H9 (cell line): ENCODE measurements around the gene MORN3. TPM values are rescaled to one million over a fixed set of nuclear protein-coding genes. Genes with fewer than 3 reads are reported as not detected.

Source experiments
- DNase-seq: peaks from one replicate; pipeline ENCODE4 v3.0.0-alpha.2; 2017
- H2AFZ ChIP-seq: one replicate; pipeline ENCODE4 v1.6.1; 2013; ENCODE audit warnings: mild to moderate bottlenecking, low read length, control low read depth, moderate library complexity
- H2AK5ac ChIP-seq: 2 replicates; pipeline ENCODE4 v1.6.1; 2013; ENCODE audit warnings: low read length, control low read depth, mixed read lengths; ENCODE audit not compliant: insufficient read length
- H2BK120ac ChIP-seq: one replicate; pipeline ENCODE4 v1.6.1; 2013; ENCODE audit warnings: low read depth, mild to moderate bottlenecking, low read length, control low read depth, inconsistent platforms; ENCODE audit not compliant: poor library complexity, severe bottlenecking
- H2BK12ac ChIP-seq: 2 replicates; pipeline ENCODE4 v1.6.1; 2013; ENCODE audit warnings: low read length, control low read depth, mixed read lengths, low read depth; ENCODE audit not compliant: insufficient read length
- H2BK15ac ChIP-seq: 2 replicates; pipeline ENCODE4 v1.6.1; 2013; ENCODE audit warnings: low read depth, low read length, control low read depth
- H2BK20ac ChIP-seq: one replicate; pipeline ENCODE4 v1.6.1; 2013; ENCODE audit warnings: low read depth, mild to moderate bottlenecking, low read length, control low read depth, inconsistent platforms; ENCODE audit not compliant: poor library complexity, severe bottlenecking
- H2BK5ac ChIP-seq: 2 replicates; pipeline ENCODE4 v1.6.1; 2013; ENCODE audit warnings: low read length, control low read depth, mixed read lengths; ENCODE audit not compliant: insufficient read length
- H3K14ac ChIP-seq: 2 replicates; pipeline ENCODE4 v1.6.1; 2013; ENCODE audit warnings: low read length, control low read depth; ENCODE audit not compliant: insufficient read depth
- H3K18ac ChIP-seq: 2 replicates; pipeline ENCODE4 v1.6.1; 2013; ENCODE audit warnings: low read depth, mild to moderate bottlenecking, mixed read lengths, low read length, control low read depth; ENCODE audit not compliant: insufficient read length
- H3K23ac ChIP-seq: 2 replicates; pipeline ENCODE4 v1.6.1; 2013; ENCODE audit warnings: low read length, control low read depth, mixed read lengths, low read depth; ENCODE audit not compliant: insufficient read length
- H3K23me2 ChIP-seq: 2 replicates; pipeline ENCODE4 v1.6.1; 2013; ENCODE audit warnings: low read depth, mild to moderate bottlenecking, mixed read lengths, low read length, control low read depth; ENCODE audit not compliant: insufficient read length, poor library complexity, severe bottlenecking
- H3K27ac ChIP-seq: 2 replicates; pipeline ENCODE4 v1.5.1; 2013; ENCODE audit warnings: low read length, control low read depth, mixed read lengths, low read depth; ENCODE audit not compliant: insufficient read length
- H3K27me3 ChIP-seq: 2 replicates; pipeline ENCODE4 v1.6.1; 2013; ENCODE audit warnings: low read length, control low read depth, inconsistent platforms; ENCODE audit not compliant: insufficient read depth
- H3K4ac ChIP-seq: 2 replicates; pipeline ENCODE4 v1.6.1; 2013; ENCODE audit warnings: low read depth, mild to moderate bottlenecking, control low read depth, inconsistent platforms, low read length, moderate library complexity
- H3K4me1 ChIP-seq: 2 replicates; pipeline ENCODE4 v1.6.1; 2013; ENCODE audit warnings: low read length, control low read depth, inconsistent platforms; ENCODE audit not compliant: insufficient read depth
- H3K4me2 ChIP-seq: 2 replicates; pipeline ENCODE4 v1.6.1; 2013; ENCODE audit warnings: low read length, control low read depth, mixed read lengths; ENCODE audit not compliant: insufficient read length, insufficient read depth
- H3K56ac ChIP-seq: 2 replicates; pipeline ENCODE4 v1.6.1; 2013; ENCODE audit warnings: low read depth, mild to moderate bottlenecking, mixed read lengths, low read length, control low read depth; ENCODE audit not compliant: insufficient read length
- H3K79me1 ChIP-seq: 2 replicates; pipeline ENCODE4 v1.6.1; 2013; ENCODE audit warnings: low read depth, mild to moderate bottlenecking, moderate library complexity, low read length, control low read depth, inconsistent platforms; ENCODE audit not compliant: insufficient read depth, poor library complexity, severe bottlenecking
- H3K79me2 ChIP-seq: 2 replicates; pipeline ENCODE4 v1.6.1; 2013; ENCODE audit warnings: low read length, control low read depth, inconsistent platforms; ENCODE audit not compliant: insufficient read depth
- H3K9ac ChIP-seq: 2 replicates; pipeline ENCODE4 v1.6.1; 2013; ENCODE audit warnings: low read length, control low read depth, mixed read lengths; ENCODE audit not compliant: insufficient read length; ENCODE audit errors: extremely low read depth
- H3K9me3 ChIP-seq: one replicate; pipeline ENCODE4 v1.6.1; 2013; ENCODE audit warnings: low read depth, low read length, inconsistent platforms; ENCODE audit not compliant: control insufficient read depth
- H3T11ph ChIP-seq: one replicate; pipeline ENCODE4 v1.6.1; 2013; ENCODE audit warnings: mild to moderate bottlenecking, low read length, control low read depth, inconsistent platforms
- H4K20me1 ChIP-seq: one replicate; pipeline ENCODE4 v1.6.1; 2013; ENCODE audit not compliant: control insufficient read depth, insufficient read length, insufficient read depth
- H4K5ac ChIP-seq: 2 replicates; pipeline ENCODE4 v1.6.1; 2013; ENCODE audit warnings: low read depth, mild to moderate bottlenecking, mixed read lengths, low read length, control low read depth; ENCODE audit not compliant: insufficient read length
- H4K8ac ChIP-seq: replicated peaks from 2 replicates; pipeline ENCODE4 v1.6.1; 2013; ENCODE audit warnings: low read length, control low read depth, mixed read lengths, low read depth; ENCODE audit not compliant: insufficient read length
- H4K91ac ChIP-seq: 2 replicates; pipeline ENCODE4 v1.6.1; 2013; ENCODE audit warnings: low read depth, mild to moderate bottlenecking, moderate library complexity, mixed read lengths, low read length, control low read depth; ENCODE audit not compliant: insufficient read length
- H3K27ac Mint-ChIP-seq, 3 experiments: 2 replicates in 2 of 3; 3 replicates in 1 of 3; pipeline ENCODE4 v1.8.0; 2020 to 2021; ENCODE audit warnings: mixed read lengths in 3 of 3, mild to moderate bottlenecking in 1 of 3, moderate library complexity in 1 of 3
- H3K27me3 Mint-ChIP-seq: 2 replicates; pipeline ENCODE4 v1.8.0; 2021; ENCODE audit warnings: low read depth, mild to moderate bottlenecking, moderate library complexity, mixed read lengths
- H3K36me3 Mint-ChIP-seq, 3 experiments: 2 replicates in 2 of 3; 3 replicates in 1 of 3; pipeline ENCODE4 v1.8.0; 2020 to 2021; ENCODE audit warnings: low read depth in 3 of 3, mixed read lengths in 3 of 3; ENCODE audit not compliant: insufficient read depth in 1 of 3
- H3K4me1 Mint-ChIP-seq, 2 experiments: 2 replicates each; pipeline ENCODE4 v1.8.0; 2020; ENCODE audit warnings: mixed read lengths in 2 of 2
- H3K4me3 Mint-ChIP-seq, 2 experiments: 2 replicates in 1 of 2; 3 replicates in 1 of 2; pipeline ENCODE4 v1.8.0; 2020 to 2021; ENCODE audit warnings: mild to moderate bottlenecking in 2 of 2, mixed read lengths in 2 of 2, moderate library complexity in 1 of 2
- H3K9me3 Mint-ChIP-seq, 2 experiments: 2 replicates in 1 of 2; 3 replicates in 1 of 2; pipeline ENCODE4 v1.8.0; 2020; ENCODE audit warnings: mild to moderate bottlenecking in 2 of 2, mixed read lengths in 2 of 2, moderate library complexity in 1 of 2
- WGBS: extraction: QIAGEN DNeasy Blood & Tissue Kit; methylation state at CpG from one replicate; pipeline ENCODE4 v1.1.7; 2013; ENCODE audit warnings: missing lambda C conversion rate, low lambda C conversion rate, mixed read lengths; ENCODE audit not compliant: insufficient read length; ENCODE audit errors: extremely low coverage; 5-methylcytosine and 5-hydroxymethylcytosine counted together
- total RNA-seq: library from RNA; stranded (reverse); gene quantifications from 2 replicates; pipeline ENCODE4 v1.2.1, GENCODE V29; 2021
- TF ChIP-seq, protein P1 (sequence below): fragments of 200-600 bp; sonication (generic); conservative IDR thresholded peaks from 3 replicates; pipeline ENCODE4 v1.8.0; 2021; ENCODE audit warnings: antibody characterized with exemption, mild to moderate bottlenecking

MORN3 gene
- total RNA-seq, 1 experiment from 2014 or later: 0.37 TPM

DNA sequence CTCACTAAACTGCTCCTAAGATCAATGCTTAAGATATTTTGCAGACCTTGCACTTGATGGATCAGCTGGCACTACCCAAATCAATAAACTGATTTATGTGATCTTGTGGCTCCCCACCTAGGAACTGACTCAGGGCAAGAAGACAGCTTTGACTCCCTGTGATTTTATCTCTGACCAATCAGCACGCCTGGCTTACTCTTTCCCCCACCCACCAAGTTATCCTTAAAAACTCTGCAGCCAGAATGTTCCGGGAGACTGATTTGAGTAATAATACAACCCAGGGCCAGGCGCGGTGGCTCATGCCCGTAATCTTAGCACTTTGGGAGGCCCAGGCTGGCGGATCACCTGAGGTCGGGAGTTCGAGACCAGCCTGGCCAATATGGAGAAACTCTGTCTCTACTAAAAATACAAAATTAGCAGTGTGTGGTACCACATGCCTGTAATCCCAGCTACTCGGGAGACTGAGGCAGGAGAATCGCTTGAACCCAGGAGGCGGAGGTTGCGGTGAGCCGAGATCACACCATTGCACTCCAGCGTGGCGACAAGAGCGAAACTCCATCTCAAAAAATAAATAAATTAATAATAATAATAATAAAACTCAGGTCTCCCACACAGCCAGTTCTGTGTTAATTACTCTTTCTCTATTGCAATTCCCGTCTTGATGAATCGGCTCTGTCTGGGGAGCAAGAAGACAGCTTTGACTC, 12.0 kb downstream of the MORN3 start:
- H3K27ac Mint-ChIP-seq: peak overlapping the region in 2 of 3 experiments; percentile 3 to 38; a peak in 1 of 7 replicates
- H3K23me2 ChIP-seq: no peaks in the 10 kb centered on the region
- H3T11ph ChIP-seq: no peak overlapping the region
- H3K9me3 ChIP-seq: no peaks in the 10 kb centered on the region
- no peak for DNase-seq
- H3K4me3 Mint-ChIP-seq: no peak overlapping the region
- H3K4me1 Mint-ChIP-seq: peaks cover 14 to 32% of the 10 kb centered on the region in 2 experiments
- H4K8ac ChIP-seq: no peak overlapping the region
- H3K27ac ChIP-seq: no peak overlapping the region
- no peak overlapping the region for H3K23ac ChIP-seq
- H2BK5ac ChIP-seq: no peak overlapping the region
- H4K5ac ChIP-seq: no peak overlapping the region
- H4K20me1 ChIP-seq: no peaks in the 10 kb centered on the region
- H2BK120ac ChIP-seq: no peak overlapping the region
- H3K14ac ChIP-seq: no peak overlapping the region
- H3K4me1 ChIP-seq: no peaks in the 10 kb centered on the region; the same call in 1 of the 2 replicates
- H3K4ac ChIP-seq: no peak overlapping the region
- H3K56ac ChIP-seq: no peak overlapping the region
- no peaks in the 10 kb centered on the region for H3K79me2 ChIP-seq
- no CpG with 5 or more reads among the region's 18 CpGs for WGBS
- H2BK20ac ChIP-seq: no peak overlapping the region
- TF ChIP-seq, protein P1, sequence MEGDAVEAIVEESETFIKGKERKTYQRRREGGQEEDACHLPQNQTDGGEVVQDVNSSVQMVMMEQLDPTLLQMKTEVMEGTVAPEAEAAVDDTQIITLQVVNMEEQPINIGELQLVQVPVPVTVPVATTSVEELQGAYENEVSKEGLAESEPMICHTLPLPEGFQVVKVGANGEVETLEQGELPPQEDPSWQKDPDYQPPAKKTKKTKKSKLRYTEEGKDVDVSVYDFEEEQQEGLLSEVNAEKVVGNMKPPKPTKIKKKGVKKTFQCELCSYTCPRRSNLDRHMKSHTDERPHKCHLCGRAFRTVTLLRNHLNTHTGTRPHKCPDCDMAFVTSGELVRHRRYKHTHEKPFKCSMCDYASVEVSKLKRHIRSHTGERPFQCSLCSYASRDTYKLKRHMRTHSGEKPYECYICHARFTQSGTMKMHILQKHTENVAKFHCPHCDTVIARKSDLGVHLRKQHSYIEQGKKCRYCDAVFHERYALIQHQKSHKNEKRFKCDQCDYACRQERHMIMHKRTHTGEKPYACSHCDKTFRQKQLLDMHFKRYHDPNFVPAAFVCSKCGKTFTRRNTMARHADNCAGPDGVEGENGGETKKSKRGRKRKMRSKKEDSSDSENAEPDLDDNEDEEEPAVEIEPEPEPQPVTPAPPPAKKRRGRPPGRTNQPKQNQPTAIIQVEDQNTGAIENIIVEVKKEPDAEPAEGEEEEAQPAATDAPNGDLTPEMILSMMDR: no peak
- H2BK15ac ChIP-seq: no peak overlapping the region
- no peak overlapping the region for H3K18ac ChIP-seq
- H3K27me3 ChIP-seq: no peaks in the 10 kb centered on the region
- no peak overlapping the region for H2AK5ac ChIP-seq
- H4K91ac ChIP-seq: no peak overlapping the region
- H3K9ac ChIP-seq: no peak overlapping the region
- H2AFZ ChIP-seq: no peak overlapping the region
- H3K4me2 ChIP-seq: no peak overlapping the region
- H2BK12ac ChIP-seq: no peak overlapping the region
- no peaks in the 10 kb centered on the region; the same call in 1 of the 2 replicates for H3K27me3 Mint-ChIP-seq
- H3K36me3 Mint-ChIP-seq: no peaks in the 10 kb centered on the region
- no peaks in the 10 kb centered on the region; a peak in 1 of 5 replicates for H3K9me3 Mint-ChIP-seq
- H3K79me1 ChIP-seq: no peaks in the 10 kb centered on the region
